Measurements from ENCODE around the gene PECR.

Gene PECR

DNA sequence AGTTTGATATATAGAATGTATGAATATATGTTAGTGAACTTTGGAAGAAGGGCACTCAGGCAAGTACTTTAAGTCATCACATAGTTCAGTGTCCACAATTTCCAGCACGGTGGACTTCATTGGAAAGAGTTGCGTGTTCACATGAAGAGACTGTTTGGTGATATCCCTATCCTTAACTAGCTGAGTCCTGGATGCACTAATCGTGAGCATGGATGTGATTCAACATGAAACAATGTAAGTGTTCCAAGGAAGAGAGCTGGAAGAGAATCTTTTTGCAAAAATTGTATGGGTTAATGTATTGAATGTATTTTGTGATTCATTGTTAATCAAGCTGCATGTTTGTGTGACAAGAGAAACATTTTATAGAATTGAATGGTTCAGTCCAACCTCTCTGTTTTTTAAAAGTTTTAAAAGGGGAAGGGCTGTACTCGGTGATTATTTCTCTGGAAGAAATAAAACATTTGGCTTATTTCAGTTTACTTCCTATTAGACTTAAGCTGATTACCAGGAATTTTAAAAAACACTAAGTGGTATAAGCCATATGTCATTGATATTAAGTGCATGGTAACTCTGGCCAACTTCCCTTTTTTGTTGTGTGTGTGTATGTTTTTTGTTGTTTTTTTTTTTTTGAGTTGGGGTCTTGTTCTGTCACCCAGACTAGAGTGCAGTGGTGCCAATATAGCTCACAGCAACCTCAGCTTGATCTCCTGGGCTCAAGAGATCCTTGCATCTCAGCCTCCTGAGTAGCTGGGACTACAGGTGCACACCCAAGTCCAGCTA, 36.1 kb upstream of the PECR start:
- TF ChIP-seq, protein P1, sequence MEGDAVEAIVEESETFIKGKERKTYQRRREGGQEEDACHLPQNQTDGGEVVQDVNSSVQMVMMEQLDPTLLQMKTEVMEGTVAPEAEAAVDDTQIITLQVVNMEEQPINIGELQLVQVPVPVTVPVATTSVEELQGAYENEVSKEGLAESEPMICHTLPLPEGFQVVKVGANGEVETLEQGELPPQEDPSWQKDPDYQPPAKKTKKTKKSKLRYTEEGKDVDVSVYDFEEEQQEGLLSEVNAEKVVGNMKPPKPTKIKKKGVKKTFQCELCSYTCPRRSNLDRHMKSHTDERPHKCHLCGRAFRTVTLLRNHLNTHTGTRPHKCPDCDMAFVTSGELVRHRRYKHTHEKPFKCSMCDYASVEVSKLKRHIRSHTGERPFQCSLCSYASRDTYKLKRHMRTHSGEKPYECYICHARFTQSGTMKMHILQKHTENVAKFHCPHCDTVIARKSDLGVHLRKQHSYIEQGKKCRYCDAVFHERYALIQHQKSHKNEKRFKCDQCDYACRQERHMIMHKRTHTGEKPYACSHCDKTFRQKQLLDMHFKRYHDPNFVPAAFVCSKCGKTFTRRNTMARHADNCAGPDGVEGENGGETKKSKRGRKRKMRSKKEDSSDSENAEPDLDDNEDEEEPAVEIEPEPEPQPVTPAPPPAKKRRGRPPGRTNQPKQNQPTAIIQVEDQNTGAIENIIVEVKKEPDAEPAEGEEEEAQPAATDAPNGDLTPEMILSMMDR (IDR thresholded peaks at IDR 0.05; ENCODE audit: low read length, missing control alignments): no peak
- peak; percentile 23 for DNase-seq (ENCODE audit: low read depth)
- no peak overlapping the region for H3K4me3 ChIP-seq (replicated peaks; ENCODE audit: low read depth, low read length)

DNA sequence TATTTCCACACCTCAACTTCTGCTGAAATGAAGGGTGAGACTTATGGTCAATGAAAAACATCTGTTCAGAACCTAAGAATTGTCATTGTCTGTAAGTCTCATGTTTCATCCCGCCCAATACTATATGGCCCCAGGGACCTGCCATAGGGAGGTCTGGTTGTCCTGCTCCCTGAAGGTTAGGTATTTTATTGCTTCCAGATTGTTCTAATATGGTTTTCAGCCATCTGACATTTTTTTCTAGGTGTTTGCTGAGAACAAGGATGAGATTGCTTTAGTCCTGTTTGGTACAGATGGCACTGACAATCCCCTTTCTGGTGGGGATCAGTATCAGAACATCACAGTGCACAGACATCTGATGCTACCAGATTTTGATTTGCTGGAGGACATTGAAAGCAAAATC, 34.8 kb upstream of the PECR start:
- no peak overlapping the region for H3K4me3 ChIP-seq (replicated peaks; ENCODE audit: low read depth, low read length)
- no peak for DNase-seq (ENCODE audit: low read depth)
- TF ChIP-seq, protein P1 (IDR thresholded peaks at IDR 0.05; ENCODE audit: low read length, missing control alignments): no peak

DNA sequence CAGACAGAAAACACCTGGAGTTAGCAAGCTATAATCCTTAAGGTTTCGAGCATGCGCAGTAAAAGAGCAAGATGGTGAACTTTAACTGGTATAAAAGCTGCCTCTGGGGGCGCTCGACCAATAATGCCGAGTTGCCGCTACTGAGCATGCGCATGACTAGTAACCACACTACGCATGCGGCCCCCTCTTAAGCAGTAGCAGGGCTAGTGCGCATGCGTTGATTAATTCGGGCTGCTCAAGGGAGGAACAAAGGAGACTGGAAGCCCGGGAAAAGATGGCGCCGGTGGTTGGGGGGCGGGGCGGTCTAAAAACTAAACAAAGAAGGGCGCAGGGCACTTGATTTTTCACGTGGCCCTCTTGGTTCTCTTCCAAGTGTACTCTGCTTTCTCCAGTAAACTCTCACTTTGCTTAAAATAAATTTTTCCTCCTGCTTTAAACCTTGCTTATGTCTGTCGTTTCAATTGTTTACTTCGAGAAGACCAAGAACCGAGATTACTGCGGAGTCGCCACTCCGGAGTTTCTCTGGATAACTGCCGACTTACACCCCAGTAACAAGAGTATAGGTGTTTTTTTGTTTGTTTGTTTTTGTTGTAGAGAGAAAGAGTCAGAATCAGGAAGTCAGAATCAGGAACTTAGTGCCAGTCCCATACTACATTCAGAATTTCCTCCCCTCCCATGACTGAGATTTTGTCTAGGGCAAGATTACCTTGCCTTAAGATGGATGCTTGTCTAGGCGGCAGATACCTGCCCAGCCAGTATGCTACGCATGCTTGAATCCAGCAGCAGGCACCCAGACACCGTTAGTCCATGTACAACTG, 33.3 kb upstream of the PECR start:
- DNase-seq (ENCODE audit: low read depth): peak; percentile 100
- TF ChIP-seq, protein P1 (IDR thresholded peaks at IDR 0.05; ENCODE audit: low read length, missing control alignments): peak; percentile 83
- H3K4me3 ChIP-seq (replicated peaks; ENCODE audit: low read depth, low read length): peak overlapping the region; percentile 63

DNA sequence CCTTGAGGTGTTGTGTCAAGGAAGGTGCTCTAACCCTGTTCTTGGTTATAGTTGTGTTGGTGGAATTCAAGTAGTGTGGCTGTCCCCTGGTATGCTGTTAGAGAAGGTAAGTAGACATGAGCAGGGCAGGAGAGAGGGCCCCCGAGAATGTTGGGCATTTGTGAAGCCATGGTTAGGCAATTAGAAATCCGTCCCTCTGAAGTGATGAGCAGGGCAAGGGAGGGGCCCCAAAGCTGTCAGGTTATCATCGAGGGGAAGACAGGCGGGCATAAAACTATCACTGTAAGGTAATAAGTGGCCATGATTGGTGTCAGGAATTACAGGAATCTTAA, 32.7 kb upstream of the PECR start:
- no peak overlapping the region for H3K4me3 ChIP-seq (replicated peaks; ENCODE audit: low read depth, low read length)
- DNase-seq (ENCODE audit: low read depth): no peak
- TF ChIP-seq, protein P1 (IDR thresholded peaks at IDR 0.05; ENCODE audit: low read length, missing control alignments): no peak

DNA sequence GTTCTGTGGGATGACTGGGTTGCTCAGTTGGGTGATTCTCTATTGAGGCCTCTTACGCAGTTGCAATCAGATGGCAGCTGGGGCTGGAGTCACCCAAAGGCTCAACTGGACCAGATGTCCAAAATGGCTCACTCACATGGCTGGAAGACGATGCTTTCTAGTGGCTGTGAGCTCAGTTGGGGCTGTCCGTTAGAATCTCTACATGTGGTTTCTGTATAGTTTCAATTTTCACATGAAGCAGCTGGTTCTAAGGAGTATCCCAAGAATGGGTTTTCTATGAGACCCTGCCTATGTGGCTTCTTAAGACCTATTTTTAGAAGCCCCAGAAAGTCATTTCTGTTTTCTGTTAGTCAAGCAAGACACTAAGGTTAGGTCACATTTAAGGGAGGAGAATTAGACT, 32.0 kb upstream of the PECR start:
- no peak for DNase-seq (ENCODE audit: low read depth)
- TF ChIP-seq, protein P1 (IDR thresholded peaks at IDR 0.05; ENCODE audit: low read length, missing control alignments): no peak
- no peak overlapping the region for H3K4me3 ChIP-seq (replicated peaks; ENCODE audit: low read depth, low read length)

DNA sequence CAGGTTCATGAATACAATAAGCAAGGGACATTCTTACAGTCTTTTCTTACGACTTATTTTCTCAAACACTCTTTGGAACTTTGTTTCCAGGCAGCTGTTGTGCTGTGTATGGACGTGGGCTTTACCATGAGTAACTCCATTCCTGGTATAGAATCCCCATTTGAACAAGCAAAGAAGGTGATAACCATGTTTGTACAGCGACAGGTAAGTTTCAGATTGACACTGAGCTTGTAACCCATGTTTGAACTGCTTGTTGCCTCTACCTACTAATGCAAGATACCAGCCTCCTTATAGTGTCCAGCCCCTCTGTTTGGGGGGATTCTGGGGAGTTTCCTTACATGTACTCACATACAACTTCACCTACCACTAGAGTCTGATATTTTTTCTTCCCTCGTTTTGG, 31.3 kb upstream of the PECR start:
- no peak overlapping the region for H3K4me3 ChIP-seq (replicated peaks; ENCODE audit: low read depth, low read length)
- no peak for DNase-seq (ENCODE audit: low read depth)
- TF ChIP-seq, protein P1 (IDR thresholded peaks at IDR 0.05; ENCODE audit: low read length, missing control alignments): no peak

Data from fibroblast of pulmonary artery (primary cell).